ENCODE measurements around the gene VPS11. TPM values are rescaled to one million over a fixed set of nuclear protein-coding genes. Genes with fewer than 3 reads are reported as not detected.
A peak's percentile ranks its signal among the peaks of the same experiment; 100 is the strongest.
"Not testable (repeated sequence)": the region's sequence is repeated elsewhere in the genome, so short reads cannot be mapped to it uniquely, and the experiment has no call there.

VPS11 gene
- total and polyA plus RNA-seq, 2 experiments from 2014 or later: 11.5 to 13.4 TPM

DNA sequence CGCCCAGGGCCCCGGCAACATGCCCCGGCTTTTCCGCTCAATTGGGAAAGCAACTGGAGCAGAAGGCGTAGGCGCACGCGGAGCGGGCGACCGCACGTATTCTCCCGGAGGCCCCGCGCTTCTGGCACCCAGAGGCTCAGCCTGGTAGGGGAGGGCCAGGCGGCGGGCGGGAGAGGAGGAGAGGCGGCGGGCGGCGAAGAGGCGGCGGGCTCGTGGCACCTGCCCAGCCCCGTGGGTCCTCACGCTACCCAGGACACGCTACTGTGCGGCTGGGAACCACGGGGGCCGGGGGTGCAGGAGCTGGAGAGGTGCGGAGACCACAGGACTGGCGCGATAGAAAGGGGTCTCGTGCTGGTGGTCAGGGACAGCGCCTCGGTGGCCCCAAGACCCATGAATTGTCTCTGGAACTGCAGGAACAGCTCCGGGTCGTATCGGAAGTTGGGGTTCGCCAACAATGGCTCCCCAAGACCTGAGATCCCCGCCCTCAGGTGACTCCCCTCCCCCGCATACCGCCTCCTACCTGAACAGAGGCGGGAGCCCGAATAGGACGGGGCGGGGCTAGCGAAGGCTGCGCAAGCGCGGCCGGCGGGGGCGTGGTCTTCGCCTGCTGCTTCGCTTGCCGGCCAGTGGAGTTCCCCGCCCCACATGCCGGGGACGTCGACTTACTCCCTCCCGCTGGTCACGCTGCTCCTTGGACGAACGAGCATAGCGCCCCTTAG is 37.1 kb upstream of the VPS11 start, which contains the start of gene SLC37A4 (continued):
- TF ChIP-seq, protein P1, sequence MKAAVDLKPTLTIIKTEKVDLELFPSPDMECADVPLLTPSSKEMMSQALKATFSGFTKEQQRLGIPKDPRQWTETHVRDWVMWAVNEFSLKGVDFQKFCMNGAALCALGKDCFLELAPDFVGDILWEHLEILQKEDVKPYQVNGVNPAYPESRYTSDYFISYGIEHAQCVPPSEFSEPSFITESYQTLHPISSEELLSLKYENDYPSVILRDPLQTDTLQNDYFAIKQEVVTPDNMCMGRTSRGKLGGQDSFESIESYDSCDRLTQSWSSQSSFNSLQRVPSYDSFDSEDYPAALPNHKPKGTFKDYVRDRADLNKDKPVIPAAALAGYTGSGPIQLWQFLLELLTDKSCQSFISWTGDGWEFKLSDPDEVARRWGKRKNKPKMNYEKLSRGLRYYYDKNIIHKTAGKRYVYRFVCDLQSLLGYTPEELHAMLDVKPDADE (IDR thresholded peaks at IDR 0.05): no peak
- TF ChIP-seq, protein P2, sequence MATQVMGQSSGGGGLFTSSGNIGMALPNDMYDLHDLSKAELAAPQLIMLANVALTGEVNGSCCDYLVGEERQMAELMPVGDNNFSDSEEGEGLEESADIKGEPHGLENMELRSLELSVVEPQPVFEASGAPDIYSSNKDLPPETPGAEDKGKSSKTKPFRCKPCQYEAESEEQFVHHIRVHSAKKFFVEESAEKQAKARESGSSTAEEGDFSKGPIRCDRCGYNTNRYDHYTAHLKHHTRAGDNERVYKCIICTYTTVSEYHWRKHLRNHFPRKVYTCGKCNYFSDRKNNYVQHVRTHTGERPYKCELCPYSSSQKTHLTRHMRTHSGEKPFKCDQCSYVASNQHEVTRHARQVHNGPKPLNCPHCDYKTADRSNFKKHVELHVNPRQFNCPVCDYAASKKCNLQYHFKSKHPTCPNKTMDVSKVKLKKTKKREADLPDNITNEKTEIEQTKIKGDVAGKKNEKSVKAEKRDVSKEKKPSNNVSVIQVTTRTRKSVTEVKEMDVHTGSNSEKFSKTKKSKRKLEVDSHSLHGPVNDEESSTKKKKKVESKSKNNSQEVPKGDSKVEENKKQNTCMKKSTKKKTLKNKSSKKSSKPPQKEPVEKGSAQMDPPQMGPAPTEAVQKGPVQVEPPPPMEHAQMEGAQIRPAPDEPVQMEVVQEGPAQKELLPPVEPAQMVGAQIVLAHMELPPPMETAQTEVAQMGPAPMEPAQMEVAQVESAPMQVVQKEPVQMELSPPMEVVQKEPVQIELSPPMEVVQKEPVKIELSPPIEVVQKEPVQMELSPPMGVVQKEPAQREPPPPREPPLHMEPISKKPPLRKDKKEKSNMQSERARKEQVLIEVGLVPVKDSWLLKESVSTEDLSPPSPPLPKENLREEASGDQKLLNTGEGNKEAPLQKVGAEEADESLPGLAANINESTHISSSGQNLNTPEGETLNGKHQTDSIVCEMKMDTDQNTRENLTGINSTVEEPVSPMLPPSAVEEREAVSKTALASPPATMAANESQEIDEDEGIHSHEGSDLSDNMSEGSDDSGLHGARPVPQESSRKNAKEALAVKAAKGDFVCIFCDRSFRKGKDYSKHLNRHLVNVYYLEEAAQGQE (IDR thresholded peaks at IDR 0.05; ENCODE audit: unreplicated experiment): no peak
- peak; percentile 79 for TF ChIP-seq CREB1 (CRISPR knock-in tag; IDR thresholded peaks at IDR 0.05; ENCODE audit: low read depth)

DNA sequence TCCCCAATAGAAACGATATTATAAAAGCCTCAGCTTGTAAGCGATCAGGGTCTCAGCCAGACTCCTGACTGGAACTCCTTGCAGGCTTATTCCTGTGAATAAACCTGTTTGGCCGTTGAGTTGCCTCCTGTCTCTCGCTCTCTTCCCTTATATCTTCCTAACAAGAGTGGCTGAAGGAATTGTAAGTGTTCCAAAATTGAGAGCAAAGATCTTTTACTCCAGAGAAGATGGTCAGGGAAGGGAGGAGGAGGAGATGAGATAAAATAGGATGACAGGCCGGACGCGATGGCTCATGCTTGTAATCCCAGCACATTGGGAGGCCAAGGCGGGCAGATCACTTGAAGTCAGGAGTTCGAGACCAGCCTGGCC is 35.7 kb upstream of the VPS11 start:
- H3K27ac Mint-ChIP-seq: no peak overlapping the region
- ATAC-seq (no peak), DNase-seq (ENCODE audit: low spot score) (no peak)
- Histone ChIP-seq H2AFZ (peak overlapping the region; percentile 52; the same call in 1 of the 2 replicates), H3K9me2 (ENCODE audit: insufficient read depth) (no peaks in the 10 kb centered on the region), H3K4me3 (no peak overlapping the region), H3K79me2 (replicated peaks; ENCODE audit: insufficient read depth) (peaks cover 8% of the 10 kb centered on the region), H3K27me3 (ENCODE audit: insufficient read depth) (no peaks in the 10 kb centered on the region), H3K4me2 (no peak overlapping the region), H3F3A (replicated peaks; ENCODE audit: low read depth) (peaks cover 12% of the 10 kb centered on the region; the same call in 1 of the 2 replicates), H4K20me1 (replicated peaks; ENCODE audit: insufficient read depth) (no peaks in the 10 kb centered on the region), H3K4me1 (ENCODE audit: insufficient read depth) (peaks cover 14% of the 10 kb centered on the region), H3K36me3 (ENCODE audit: insufficient read depth) (no peaks in the 10 kb centered on the region; the same call in 1 of the 2 replicates), H3K27ac (ENCODE audit: low read depth) (no peak overlapping the region)
- H3K9me3 Mint-ChIP-seq: no peaks in the 10 kb centered on the region; the same call in 2 of the 3 replicates
- H3K4me3 Mint-ChIP-seq: no peak overlapping the region; the same call in 2 of the 3 replicates
- no peak for TF ChIP-seq STAT1 (IDR thresholded peaks at IDR 0.05; ENCODE audit: unreplicated experiment)
- no peak for TF ChIP-seq ZNF114 (CRISPR knock-in tag; IDR thresholded peaks at IDR 0.05)
- TF ChIP-seq, protein P3, sequence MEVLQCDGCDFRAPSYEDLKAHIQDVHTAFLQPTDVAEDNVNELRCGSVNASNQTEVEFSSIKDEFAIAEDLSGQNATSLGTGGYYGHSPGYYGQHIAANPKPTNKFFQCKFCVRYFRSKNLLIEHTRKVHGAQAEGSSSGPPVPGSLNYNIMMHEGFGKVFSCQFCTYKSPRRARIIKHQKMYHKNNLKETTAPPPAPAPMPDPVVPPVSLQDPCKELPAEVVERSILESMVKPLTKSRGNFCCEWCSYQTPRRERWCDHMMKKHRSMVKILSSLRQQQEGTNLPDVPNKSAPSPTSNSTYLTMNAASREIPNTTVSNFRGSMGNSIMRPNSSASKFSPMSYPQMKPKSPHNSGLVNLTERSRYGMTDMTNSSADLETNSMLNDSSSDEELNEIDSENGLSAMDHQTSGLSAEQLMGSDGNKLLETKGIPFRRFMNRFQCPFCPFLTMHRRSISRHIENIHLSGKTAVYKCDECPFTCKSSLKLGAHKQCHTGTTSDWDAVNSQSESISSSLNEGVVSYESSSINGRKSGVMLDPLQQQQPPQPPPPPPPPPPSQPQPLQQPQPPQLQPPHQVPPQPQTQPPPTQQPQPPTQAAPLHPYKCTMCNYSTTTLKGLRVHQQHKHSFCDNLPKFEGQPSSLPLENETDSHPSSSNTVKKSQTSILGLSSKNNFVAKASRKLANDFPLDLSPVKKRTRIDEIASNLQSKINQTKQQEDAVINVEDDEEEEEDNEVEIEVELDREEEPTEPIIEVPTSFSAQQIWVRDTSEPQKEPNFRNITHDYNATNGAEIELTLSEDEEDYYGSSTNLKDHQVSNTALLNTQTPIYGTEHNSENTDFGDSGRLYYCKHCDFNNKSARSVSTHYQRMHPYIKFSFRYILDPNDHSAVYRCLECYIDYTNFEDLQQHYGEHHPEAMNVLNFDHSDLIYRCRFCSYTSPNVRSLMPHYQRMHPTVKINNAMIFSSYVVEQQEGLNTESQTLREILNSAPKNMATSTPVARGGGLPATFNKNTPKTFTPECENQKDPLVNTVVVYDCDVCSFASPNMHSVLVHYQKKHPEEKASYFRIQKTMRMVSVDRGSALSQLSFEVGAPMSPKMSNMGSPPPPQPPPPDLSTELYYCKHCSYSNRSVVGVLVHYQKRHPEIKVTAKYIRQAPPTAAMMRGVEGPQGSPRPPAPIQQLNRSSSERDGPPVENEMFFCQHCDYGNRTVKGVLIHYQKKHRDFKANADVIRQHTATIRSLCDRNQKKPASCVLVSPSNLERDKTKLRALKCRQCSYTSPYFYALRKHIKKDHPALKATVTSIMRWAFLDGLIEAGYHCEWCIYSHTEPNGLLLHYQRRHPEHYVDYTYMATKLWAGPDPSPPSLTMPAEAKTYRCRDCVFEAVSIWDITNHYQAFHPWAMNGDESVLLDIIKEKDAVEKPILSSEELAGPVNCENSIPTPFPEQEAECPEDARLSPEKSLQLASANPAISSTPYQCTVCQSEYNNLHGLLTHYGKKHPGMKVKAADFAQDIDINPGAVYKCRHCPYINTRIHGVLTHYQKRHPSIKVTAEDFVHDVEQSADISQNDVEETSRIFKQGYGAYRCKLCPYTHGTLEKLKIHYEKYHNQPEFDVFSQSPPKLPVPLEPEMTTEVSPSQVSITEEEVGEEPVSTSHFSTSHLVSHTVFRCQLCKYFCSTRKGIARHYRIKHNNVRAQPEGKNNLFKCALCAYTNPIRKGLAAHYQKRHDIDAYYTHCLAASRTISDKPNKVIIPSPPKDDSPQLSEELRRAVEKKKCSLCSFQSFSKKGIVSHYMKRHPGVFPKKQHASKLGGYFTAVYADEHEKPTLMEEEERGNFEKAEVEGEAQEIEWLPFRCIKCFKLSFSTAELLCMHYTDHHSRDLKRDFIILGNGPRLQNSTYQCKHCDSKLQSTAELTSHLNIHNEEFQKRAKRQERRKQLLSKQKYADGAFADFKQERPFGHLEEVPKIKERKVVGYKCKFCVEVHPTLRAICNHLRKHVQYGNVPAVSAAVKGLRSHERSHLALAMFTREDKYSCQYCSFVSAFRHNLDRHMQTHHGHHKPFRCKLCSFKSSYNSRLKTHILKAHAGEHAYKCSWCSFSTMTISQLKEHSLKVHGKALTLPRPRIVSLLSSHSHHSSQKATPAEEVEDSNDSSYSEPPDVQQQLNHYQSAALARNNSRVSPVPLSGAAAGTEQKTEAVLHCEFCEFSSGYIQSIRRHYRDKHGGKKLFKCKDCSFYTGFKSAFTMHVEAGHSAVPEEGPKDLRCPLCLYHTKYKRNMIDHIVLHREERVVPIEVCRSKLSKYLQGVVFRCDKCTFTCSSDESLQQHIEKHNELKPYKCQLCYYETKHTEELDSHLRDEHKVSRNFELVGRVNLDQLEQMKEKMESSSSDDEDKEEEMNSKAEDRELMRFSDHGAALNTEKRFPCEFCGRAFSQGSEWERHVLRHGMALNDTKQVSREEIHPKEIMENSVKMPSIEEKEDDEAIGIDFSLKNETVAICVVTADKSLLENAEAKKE (CRISPR knock-in tag; IDR thresholded peaks at IDR 0.05): no peak
- no peak for TF ChIP-seq POLR2AphosphoS5 (IDR thresholded peaks at IDR 0.05; ENCODE audit: low read depth)
- peaks cover 27% of the 10 kb centered on the region for H3K4me1 Mint-ChIP-seq
- H3K27me3 Mint-ChIP-seq (ENCODE audit: insufficient read depth, low read depth, poor library complexity): peaks cover 25% of the 10 kb centered on the region
- H3K36me3 Mint-ChIP-seq (ENCODE audit: low read depth): peaks cover 23% of the 10 kb centered on the region

DNA sequence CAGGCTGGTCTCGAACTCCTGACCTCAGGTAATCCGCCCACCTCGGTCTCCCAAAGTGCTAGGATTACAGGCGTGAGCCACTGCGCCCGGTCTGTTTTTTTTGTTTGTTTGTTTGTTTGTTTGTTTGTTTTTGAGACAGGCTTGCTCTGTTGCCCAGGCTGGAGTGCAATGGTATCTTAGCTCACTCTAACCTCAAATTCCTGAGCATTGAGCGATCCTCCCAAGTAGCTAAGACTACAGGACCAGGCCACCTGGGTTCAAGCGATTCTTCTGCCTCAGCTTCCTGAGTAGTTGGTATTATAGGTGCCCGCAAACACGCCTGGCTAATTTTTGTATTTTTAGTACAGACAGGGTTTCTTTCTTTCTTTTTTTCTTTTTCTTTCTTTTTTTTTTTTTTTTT is 34.2 kb upstream of the VPS11 start:
- H3K36me3 Mint-ChIP-seq (ENCODE audit: low read depth); H3K27ac Mint-ChIP-seq; H3K4me3 Mint-ChIP-seq; H3K36me3 ChIP-seq (ENCODE audit: insufficient read depth); ATAC-seq; H2AFZ ChIP-seq; H3K9me3 Mint-ChIP-seq; H3K27me3 ChIP-seq (ENCODE audit: insufficient read depth); DNase-seq (ENCODE audit: low spot score); H3K79me2 ChIP-seq (replicated peaks; ENCODE audit: insufficient read depth); H3K4me3 ChIP-seq; H3K9me2 ChIP-seq (ENCODE audit: insufficient read depth); H3K27ac ChIP-seq (ENCODE audit: low read depth); H4K20me1 ChIP-seq (replicated peaks; ENCODE audit: insufficient read depth); H3K4me2 ChIP-seq: not testable (repeated sequence)
- Histone ChIP-seq H3K4me1 (ENCODE audit: insufficient read depth) (peaks cover 14% of the 10 kb centered on the region), H3F3A (replicated peaks; ENCODE audit: low read depth) (peaks cover 12% of the 10 kb centered on the region; the same call in 1 of the 2 replicates)
- peaks cover 19% of the 10 kb centered on the region for H3K27me3 Mint-ChIP-seq (ENCODE audit: insufficient read depth, low read depth, poor library complexity)
- H3K4me1 Mint-ChIP-seq: peaks cover 16% of the 10 kb centered on the region

Measured in GM23338 (cell line).